Dedifferentiated amniotic fluid mesenchymal stem cell (primary cell): ENCODE results near the gene ANXA1.

Experiments
- DNase-seq: peaks from one replicate; pipeline ENCODE4 v3.0.0-alpha.2; 2016; ENCODE audit errors: extremely low spot score

ANXA1 gene

GRCh38 chr9:73138516-73138915, 13.1 kb upstream of the ANXA1 start:
- DNase-seq: no peak

- peak; percentile 65 for DNase-seq
These were observed 10.4 kb upstream of the ANXA1 start for GRCh38 chr9:73141282-73141681.

GRCh38 chr9:73143711-73144328, 7.8 kb upstream of the ANXA1 start:
- DNase-seq: peak; percentile 85

- DNase-seq: no peak
These were observed 5.4 kb upstream of the ANXA1 start for GRCh38 chr9:73146111-73146815.

GRCh38 chr9:73148447-73148937, 3.2 kb upstream of the ANXA1 start:
- DNase-seq: no peak

GRCh38 chr9:73149371-73150067, 2.1 kb upstream of the ANXA1 start:
- peak; percentile 86 for DNase-seq

GRCh38 chr9:73152543-73152844, 829 bp downstream of the ANXA1 start:
- DNase-seq: peak; percentile 75

- DNase-seq: no peak
These were observed 1.3 kb downstream of the ANXA1 start for GRCh38 chr9:73152953-73153352.

GRCh38 chr9:73153793-73154227, 2.1 kb downstream of the ANXA1 start:
- DNase-seq: peak; percentile 51

- DNase-seq: no peak
These were observed 2.6 kb downstream of the ANXA1 start for GRCh38 chr9:73154271-73154670.

- no peak for DNase-seq
These were observed 3.1 kb downstream of the ANXA1 start for GRCh38 chr9:73154722-73155121.

GRCh38 chr9:73155377-73155776, 3.7 kb downstream of the ANXA1 start:
- no peak for DNase-seq

GRCh38 chr9:73155968-73156864, 4.6 kb downstream of the ANXA1 start:
- no peak for DNase-seq

GRCh38 chr9:73156865-73157187, 5.2 kb downstream of the ANXA1 start:
- no peak for DNase-seq

GRCh38 chr9:73157811-73158210, 6.1 kb downstream of the ANXA1 start:
- DNase-seq: no peak

GRCh38 chr9:73158723-73159122, 7.1 kb downstream of the ANXA1 start:
- no peak for DNase-seq

GRCh38 chr9:73160868-73161267, 9.2 kb downstream of the ANXA1 start:
- no peak for DNase-seq

- DNase-seq: no peak
These were observed 11.5 kb downstream of the ANXA1 start for GRCh38 chr9:73162987-73163768.

- no peak for DNase-seq
These were observed 14.2 kb downstream of the ANXA1 start for GRCh38 chr9:73165911-73166310.

GRCh38 chr9:73166468-73166867, 14.8 kb downstream of the ANXA1 start:
- no peak for DNase-seq

GRCh38 chr9:73167614-73168013, 15.9 kb downstream of the ANXA1 start:
- DNase-seq: no peak
